Measurements from ENCODE around the gene THSD4. TPM values are rescaled to one million over a fixed set of nuclear protein-coding genes. Genes with fewer than 3 reads are reported as not detected.
"Not testable (repeated sequence)": the region's sequence is repeated elsewhere in the genome, so short reads cannot be mapped to it uniquely, and the experiment has no call there.

Gene THSD4
- total RNA-seq, 1 donor from 2014 or later, result not detected

DNA sequence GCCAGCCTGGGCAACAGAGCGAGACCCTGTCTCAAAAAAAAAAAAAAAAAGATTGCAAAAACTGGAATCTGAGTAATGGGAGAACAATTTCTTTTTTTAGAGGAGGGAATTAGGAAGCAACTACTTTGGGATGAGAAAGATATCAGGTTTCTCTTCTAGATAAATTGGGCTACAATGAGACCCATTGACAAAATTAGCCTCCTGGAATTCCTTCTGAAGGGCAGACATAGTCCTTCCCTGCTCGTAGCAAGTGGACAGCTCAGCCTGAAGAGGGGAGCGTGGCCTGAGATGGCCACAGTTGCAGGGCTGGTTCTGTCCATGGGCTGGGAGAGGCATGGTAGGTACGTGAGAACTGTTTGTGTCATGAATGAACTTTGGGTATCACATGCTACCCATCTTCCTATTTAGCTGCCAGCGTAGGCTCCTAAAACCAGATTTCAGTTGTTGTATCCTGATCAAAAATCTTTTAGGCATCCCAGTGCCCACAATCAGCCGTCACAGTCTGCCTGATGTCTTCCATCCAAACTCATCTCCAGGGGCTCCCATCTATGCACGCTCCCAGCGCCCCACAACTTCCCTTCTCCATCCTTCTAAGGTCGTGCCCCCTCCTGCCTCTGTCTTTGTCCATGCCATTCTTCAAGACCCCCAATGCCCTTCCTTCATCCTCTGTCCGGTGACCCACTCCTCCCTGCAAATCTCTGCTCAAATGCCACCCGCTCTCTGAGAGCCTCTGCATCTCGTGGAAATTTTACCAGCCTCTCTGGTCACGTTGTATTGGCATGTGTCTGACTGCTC lies 603.0 kb downstream of the THSD4 start:
- H3K27me3 Mint-ChIP-seq (ENCODE audit: low read depth), result peaks cover 13% of the 10 kb centered on the region
- H3K4me3 Mint-ChIP-seq (ENCODE audit: low read depth), result no peak overlapping the region
- no peaks in the 10 kb centered on the region for H3K36me3 Mint-ChIP-seq (ENCODE audit: low read depth)
- no peak for DNase-seq (ENCODE audit: low spot score)
- no peak overlapping the region for H3K27ac Mint-ChIP-seq
- H3K4me1 Mint-ChIP-seq (ENCODE audit: low read depth), result peaks cover 4% of the 10 kb centered on the region
- intact Hi-C loops (cut with micrococcal nuclease), result no loop called here
- H3K9me3 Mint-ChIP-seq, result no peaks in the 10 kb centered on the region

DNA sequence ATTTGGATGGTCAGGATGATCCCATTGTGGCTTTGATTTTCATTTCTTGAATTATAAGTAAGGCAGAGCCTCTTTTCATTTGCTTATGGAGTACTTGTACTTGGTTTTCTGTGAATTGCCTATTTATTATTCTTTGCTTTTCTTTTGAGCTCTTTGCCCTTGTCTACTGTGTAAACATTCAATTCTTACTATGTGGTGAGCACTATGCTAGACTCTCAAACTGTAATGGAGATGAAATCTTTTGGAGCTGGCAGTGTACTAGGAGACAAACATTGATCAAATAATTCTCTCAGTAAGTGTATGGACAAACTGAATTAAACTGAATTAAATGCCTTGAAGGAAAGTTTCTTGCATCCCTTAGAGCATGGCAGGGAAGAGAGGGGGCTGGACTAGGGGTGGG lies 608.1 kb downstream of the THSD4 start:
- DNase-seq (ENCODE audit: low spot score), result no peak
- intact Hi-C loops (cut with micrococcal nuclease), result no loop called here
- Mint-ChIP-seq H3K4me3 (ENCODE audit: low read depth) (no peak overlapping the region), H3K4me1 (ENCODE audit: low read depth) (no peaks in the 10 kb centered on the region), H3K9me3 (no peaks in the 10 kb centered on the region), H3K27ac (no peak overlapping the region), H3K36me3 (ENCODE audit: low read depth) (no peaks in the 10 kb centered on the region), H3K27me3 (ENCODE audit: low read depth) (peaks cover 6% of the 10 kb centered on the region)

DNA sequence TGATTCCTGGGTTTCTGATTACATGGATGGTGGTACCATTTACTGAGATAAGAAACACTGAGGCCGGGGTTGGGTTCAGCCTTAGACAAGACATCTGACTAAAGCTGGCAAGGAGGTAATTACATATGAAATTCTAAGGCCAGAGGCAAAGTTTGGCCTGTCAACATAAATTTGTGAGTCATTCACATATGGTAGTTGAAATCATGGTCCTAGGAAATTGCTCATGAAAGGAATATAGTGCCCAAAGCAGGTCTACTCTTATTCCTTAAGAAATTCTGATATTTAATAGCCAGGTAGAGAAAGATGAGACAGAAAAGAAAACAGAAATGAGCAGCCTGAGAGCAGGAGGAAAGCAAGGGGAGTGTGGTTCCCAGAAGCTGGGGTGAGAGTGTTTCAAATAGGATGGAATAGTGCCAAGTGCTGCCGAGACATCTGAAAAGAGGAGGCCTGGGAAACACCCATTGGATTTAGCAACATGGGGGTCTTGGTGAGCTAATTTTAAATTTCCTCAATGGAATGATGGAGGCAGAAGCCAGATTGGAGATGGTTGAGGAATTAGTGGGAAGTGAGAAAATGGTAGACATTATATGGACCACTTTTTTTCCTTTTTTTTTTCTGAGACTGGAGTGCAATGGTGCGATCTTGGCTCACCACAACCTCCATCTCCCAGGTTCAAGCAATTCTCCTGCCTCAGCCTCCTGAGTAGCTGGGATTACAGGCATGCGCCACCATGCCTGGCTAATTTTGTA lies 610.1 kb downstream of the THSD4 start:
- intact Hi-C loops (cut with micrococcal nuclease); H3K27me3 Mint-ChIP-seq (ENCODE audit: low read depth); H3K4me1 Mint-ChIP-seq (ENCODE audit: low read depth); H3K27ac Mint-ChIP-seq; H3K36me3 Mint-ChIP-seq (ENCODE audit: low read depth); DNase-seq (ENCODE audit: low spot score); H3K4me3 Mint-ChIP-seq (ENCODE audit: low read depth); H3K9me3 Mint-ChIP-seq: not testable (repeated sequence)

DNA sequence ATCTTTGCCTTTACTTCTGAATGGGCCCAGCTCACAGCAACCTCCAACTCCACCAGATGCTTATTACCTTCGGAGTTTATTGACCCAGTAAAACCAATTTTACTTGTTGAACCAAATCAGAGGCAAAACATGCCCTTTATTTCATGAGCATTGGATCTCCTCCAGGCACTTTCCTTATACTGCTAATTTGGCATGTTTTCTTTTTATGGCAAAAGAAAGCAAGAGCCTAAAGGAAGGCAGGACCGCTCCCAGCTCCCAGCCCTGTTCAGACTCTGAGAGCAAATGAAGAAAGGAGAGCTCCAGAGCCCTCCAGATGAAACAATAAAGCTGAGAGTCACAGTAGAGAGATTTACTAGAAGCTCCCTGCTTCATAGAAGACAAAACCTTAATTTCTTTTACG lies 613.6 kb downstream of the THSD4 start:
- Mint-ChIP-seq H3K36me3 (ENCODE audit: low read depth) (no peaks in the 10 kb centered on the region), H3K27me3 (ENCODE audit: low read depth) (peaks cover 7% of the 10 kb centered on the region), H3K4me1 (ENCODE audit: low read depth) (no peaks in the 10 kb centered on the region), H3K4me3 (ENCODE audit: low read depth) (no peak overlapping the region), H3K9me3 (no peaks in the 10 kb centered on the region), H3K27ac (no peak overlapping the region)
- intact Hi-C loops (cut with micrococcal nuclease), result no loop called here
- DNase-seq (ENCODE audit: low spot score), result no peak

DNA sequence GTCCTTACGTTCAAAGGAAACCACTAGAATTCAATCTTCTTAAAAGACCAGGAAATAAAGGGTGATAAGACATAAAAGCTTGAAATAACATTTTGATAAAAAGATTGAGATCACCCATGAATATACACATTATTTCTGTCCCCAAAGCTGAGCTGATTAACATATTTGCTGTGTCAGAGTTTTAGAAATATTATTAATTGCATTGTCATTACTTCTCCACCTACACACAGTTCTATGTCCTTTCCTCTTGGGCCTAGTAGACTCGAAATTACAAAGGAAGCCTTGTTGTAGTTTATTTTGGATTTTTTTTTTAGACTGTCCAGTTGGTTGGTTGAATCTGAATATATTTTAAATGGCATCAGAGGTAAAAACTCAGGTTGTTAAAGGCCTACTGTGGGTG lies 614.0 kb downstream of the THSD4 start:
- H3K27me3 Mint-ChIP-seq (ENCODE audit: low read depth), result peaks cover 7% of the 10 kb centered on the region
- H3K9me3 Mint-ChIP-seq, result no peaks in the 10 kb centered on the region
- no peak for DNase-seq (ENCODE audit: low spot score)
- no peaks in the 10 kb centered on the region for H3K36me3 Mint-ChIP-seq (ENCODE audit: low read depth)
- no peak overlapping the region for H3K27ac Mint-ChIP-seq
- H3K4me1 Mint-ChIP-seq (ENCODE audit: low read depth), result no peaks in the 10 kb centered on the region
- intact Hi-C loops (cut with micrococcal nuclease), result no loop called here
- H3K4me3 Mint-ChIP-seq (ENCODE audit: low read depth), result no peak overlapping the region

DNA sequence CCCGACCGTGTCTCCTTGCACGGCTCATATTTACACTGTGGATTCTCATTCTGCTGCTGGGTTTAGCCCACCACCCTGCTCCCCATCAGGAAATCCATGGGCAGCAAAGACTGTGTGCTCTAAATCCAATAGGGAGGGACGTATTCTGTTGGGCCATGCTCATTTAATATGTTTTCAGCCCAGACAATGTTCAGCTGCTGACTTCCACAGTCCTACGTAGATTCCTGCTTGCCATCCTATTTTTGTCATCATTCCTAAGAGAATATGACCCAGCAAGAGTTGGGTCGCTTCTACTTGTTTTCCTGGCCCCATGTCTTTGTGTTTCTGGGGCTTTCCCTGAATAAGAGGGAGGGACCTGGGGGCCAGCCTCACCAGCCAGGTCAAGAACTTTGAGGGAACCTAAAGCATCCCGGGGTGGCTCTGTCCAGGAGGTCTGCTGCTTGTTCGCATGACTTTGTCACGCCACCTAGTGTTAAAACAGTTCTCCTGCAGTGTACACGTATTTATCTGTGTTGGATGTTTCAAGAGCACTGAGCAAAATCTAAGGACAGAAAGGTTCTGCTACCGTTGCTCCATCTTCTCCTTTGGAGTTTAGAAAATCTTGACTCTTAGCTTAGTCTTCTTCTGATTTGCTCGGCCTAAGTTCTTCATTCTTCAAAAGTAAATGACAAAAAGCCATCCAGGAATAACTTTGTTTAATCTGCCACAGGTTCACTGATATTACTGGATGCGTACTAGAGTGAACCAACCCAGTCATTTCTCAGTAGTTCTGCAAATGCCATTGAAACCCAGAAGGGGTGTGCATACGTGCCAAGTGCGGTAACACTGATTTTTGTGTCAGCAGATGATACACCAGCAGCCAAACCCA lies 615.2 kb downstream of the THSD4 start:
- DNase-seq (ENCODE audit: low spot score), result no peak
- intact Hi-C loops (cut with micrococcal nuclease), result loop anchor here (1.0 to 10.0 kb wide), 3 partner anchors 153 to 286 kb away; no protein-coding TSS in a partner anchor
- Mint-ChIP-seq H3K36me3 (ENCODE audit: low read depth) (no peaks in the 10 kb centered on the region), H3K4me3 (ENCODE audit: low read depth) (no peak overlapping the region), H3K27ac (no peak overlapping the region), H3K27me3 (ENCODE audit: low read depth) (peaks cover 7% of the 10 kb centered on the region), H3K9me3 (no peaks in the 10 kb centered on the region), H3K4me1 (ENCODE audit: low read depth) (no peaks in the 10 kb centered on the region)

DNA sequence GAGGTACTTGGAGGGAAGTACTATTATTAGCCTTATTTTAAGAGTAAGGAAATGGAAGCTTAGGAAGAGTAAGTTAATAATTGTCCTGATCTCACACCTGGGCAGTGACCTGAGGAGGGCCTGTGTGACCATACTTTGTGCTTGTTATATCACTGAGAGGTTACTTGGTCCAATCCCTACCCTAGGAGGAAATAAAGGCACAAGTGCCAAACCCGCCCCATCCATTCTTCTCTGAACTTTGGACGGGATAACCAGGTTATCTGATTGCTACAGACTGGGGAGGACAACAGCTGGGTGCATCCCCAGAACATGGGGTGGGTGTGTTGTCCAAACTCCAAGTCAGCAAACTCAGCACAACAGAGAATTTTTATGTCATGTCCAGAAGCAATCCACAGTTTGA lies 617.4 kb downstream of the THSD4 start:
- intact Hi-C loops (cut with micrococcal nuclease), result loop anchor here (5.0 to 10.0 kb wide), 2 partner anchors 155 to 288 kb away; no protein-coding TSS in a partner anchor
- no peaks in the 10 kb centered on the region for H3K36me3 Mint-ChIP-seq (ENCODE audit: low read depth)
- H3K27ac Mint-ChIP-seq, result no peak overlapping the region
- no peaks in the 10 kb centered on the region for H3K4me1 Mint-ChIP-seq (ENCODE audit: low read depth)
- H3K27me3 Mint-ChIP-seq (ENCODE audit: low read depth), result peaks cover 11% of the 10 kb centered on the region
- no peak overlapping the region for H3K4me3 Mint-ChIP-seq (ENCODE audit: low read depth)
- no peaks in the 10 kb centered on the region for H3K9me3 Mint-ChIP-seq
- no peak for DNase-seq (ENCODE audit: low spot score)

DNA sequence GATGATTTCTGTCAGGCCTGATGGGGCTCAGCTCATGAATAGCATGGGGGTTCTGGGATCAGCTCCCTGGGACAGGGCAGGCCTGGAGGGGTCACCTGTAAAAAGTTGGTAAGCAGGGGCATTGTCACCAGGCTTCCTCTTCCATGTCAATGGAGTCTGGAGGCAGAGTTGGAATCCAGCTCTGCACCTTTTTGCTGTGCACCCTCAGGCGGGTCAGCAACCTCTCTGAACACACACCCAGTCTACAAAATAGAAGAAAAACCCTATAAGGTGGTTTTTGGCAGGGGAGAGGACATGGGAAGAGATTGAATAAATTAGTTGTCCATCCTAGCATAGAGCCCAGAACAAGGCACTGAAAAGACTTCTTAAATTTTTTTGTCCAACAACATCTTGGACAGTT lies 617.9 kb downstream of the THSD4 start:
- Mint-ChIP-seq H3K27me3 (ENCODE audit: low read depth) (peaks cover 11% of the 10 kb centered on the region), H3K27ac (no peak overlapping the region), H3K36me3 (ENCODE audit: low read depth) (no peaks in the 10 kb centered on the region), H3K9me3 (no peaks in the 10 kb centered on the region), H3K4me3 (ENCODE audit: low read depth) (no peak overlapping the region), H3K4me1 (ENCODE audit: low read depth) (no peaks in the 10 kb centered on the region)
- intact Hi-C loops (cut with micrococcal nuclease), result loop anchor here (5.0 to 10.0 kb wide), 2 partner anchors 156 to 288 kb away; no protein-coding TSS in a partner anchor
- DNase-seq (ENCODE audit: low spot score), result no peak

DNA sequence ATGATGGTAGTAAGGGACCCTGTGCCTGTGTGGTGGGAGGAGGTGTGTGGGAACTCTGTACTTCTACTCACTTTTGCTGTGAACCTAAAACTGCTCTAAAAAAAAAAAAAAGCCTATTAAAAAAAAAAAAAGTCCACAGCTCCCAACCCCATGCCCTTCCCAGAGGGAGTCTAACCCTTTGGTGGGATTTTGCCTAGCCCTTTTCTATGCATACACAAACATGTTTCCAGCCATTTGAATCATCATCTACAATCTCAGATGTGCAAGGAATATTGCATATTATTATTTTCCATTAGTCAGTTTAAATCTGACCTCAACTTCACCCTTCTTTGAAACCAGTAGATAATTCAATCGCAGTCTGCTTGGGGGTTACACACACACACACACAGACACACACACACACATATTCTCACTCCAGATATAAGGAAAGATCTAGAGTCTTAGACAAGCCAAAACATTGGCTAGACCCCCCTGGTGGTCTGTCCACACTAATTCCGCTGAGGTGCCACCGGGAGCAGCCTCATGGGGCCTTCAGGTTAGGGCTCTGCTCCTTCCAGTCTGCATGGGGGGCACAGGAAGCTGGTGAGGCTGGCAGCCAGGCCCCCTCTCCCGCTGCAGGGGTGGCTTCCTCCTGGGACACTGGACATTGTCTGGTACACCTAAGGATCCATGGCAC lies 619.6 kb downstream of the THSD4 start:
- Mint-ChIP-seq H3K27me3 (ENCODE audit: low read depth) (peaks cover 9% of the 10 kb centered on the region), H3K9me3 (no peaks in the 10 kb centered on the region), H3K4me1 (ENCODE audit: low read depth) (no peaks in the 10 kb centered on the region), H3K4me3 (ENCODE audit: low read depth) (no peak overlapping the region), H3K27ac (no peak overlapping the region), H3K36me3 (ENCODE audit: low read depth) (no peaks in the 10 kb centered on the region)
- no peak for DNase-seq (ENCODE audit: low spot score)
- intact Hi-C loops (cut with micrococcal nuclease), result loop anchor here (5.0 to 10.0 kb wide), 2 partner anchors 158 to 290 kb away; no protein-coding TSS in a partner anchor

DNA sequence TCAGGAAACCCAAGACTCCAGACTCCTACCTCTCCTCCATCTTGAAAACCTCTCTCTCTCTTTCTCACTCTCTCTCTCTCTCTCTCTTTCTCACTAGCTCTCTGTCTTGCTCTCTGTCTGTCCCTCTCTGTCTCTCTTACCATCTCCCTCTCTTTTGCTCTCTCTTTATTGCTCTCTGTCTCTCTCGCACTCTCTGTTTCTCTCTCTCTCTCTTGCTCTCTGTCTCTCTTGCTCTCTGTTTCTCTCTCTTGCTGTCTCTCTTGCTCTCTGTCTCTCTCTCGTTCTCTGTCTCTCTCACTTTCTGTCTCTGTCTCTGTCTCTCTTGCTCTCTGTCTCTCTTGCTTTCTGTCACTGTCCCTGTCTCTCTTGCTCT lies 620.1 kb downstream of the THSD4 start:
- no peaks in the 10 kb centered on the region for H3K9me3 Mint-ChIP-seq
- no peaks in the 10 kb centered on the region for H3K36me3 Mint-ChIP-seq (ENCODE audit: low read depth)
- H3K27ac Mint-ChIP-seq, result no peak overlapping the region
- no peak for DNase-seq (ENCODE audit: low spot score)
- no peaks in the 10 kb centered on the region for H3K4me1 Mint-ChIP-seq (ENCODE audit: low read depth)
- H3K27me3 Mint-ChIP-seq (ENCODE audit: low read depth), result peaks cover 9% of the 10 kb centered on the region
- intact Hi-C loops (cut with micrococcal nuclease), result loop anchor here (10.0 kb wide), 1 partner anchor 291 kb away; no protein-coding TSS in a partner anchor
- no peak overlapping the region for H3K4me3 Mint-ChIP-seq (ENCODE audit: low read depth)

DNA sequence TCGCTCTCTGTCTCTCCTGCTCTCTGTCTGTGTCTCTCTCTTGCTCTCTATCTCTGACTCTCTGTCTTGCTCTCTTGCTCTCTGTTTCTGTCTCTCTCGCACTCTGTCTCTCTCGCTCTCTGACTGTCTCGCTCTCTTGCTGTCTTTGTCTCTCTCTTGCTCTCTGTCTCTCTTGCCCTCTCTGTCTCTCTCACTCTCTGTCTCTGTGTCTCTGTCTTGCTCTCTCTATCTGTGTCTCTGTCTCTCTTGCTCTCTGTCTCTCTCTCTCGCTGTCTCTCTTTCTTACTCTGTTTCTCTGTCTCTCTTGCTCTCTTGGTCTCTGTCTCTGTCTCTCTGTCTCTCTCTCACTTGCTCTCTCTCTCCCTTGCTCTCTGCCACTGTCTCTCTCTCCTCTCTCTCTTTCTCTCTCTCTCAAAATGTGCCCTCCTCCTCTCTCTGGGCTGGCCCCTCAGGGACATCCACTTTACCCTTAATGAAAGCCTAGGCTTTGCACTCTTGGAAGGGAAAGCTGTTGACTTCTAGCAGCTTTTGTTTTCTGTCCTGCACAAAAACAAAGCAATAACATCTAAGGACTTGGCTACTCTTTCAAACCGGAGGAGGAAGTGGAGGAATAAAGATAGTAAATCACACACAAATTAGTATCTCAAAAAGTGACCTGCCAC lies 621.1 kb downstream of the THSD4 start:
- H3K4me1 Mint-ChIP-seq (ENCODE audit: low read depth), result no peaks in the 10 kb centered on the region
- H3K27me3 Mint-ChIP-seq (ENCODE audit: low read depth), result peaks cover 9% of the 10 kb centered on the region
- no peak for DNase-seq (ENCODE audit: low spot score)
- no peak overlapping the region for H3K4me3 Mint-ChIP-seq (ENCODE audit: low read depth)
- H3K36me3 Mint-ChIP-seq (ENCODE audit: low read depth), result no peaks in the 10 kb centered on the region
- no peaks in the 10 kb centered on the region for H3K9me3 Mint-ChIP-seq
- no peak overlapping the region for H3K27ac Mint-ChIP-seq
- intact Hi-C loops (cut with micrococcal nuclease), result loop anchor here (10.0 kb wide), 1 partner anchor 292 kb away; no protein-coding TSS in a partner anchor

DNA sequence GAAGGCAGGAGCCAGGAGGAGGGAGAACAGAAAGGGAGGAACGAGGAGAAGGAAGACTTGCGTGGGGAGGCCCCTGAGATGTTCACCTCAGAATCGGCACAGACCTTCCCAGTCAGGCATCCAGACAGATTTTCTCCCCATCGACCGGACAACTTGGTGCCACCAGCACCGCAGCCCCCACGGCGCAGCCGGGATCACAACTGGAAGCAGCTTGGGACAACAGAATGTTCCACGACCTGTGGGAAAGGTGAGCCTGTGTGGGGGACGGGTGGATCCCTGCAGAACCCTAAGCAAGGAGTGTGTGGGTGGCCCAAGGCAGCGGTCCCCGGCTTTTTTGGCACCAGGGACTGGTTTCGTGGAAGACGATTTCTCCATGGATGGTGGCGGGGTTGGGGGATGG lies 622.5 kb downstream of the THSD4 start:
- intact Hi-C loops (cut with micrococcal nuclease), result loop anchor here (10.0 kb wide), 1 partner anchor 293 kb away; no protein-coding TSS in a partner anchor
- Mint-ChIP-seq H3K27ac (no peak overlapping the region), H3K4me3 (ENCODE audit: low read depth) (no peak overlapping the region), H3K4me1 (ENCODE audit: low read depth) (no peaks in the 10 kb centered on the region), H3K36me3 (ENCODE audit: low read depth) (no peaks in the 10 kb centered on the region), H3K9me3 (no peaks in the 10 kb centered on the region), H3K27me3 (ENCODE audit: low read depth) (peaks cover 6% of the 10 kb centered on the region)
- DNase-seq (ENCODE audit: low spot score), result no peak
